ENCODE data around the gene DHX40.
"Not testable (repeated sequence)": the region's sequence is repeated elsewhere in the genome, so short reads cannot be mapped to it uniquely, and the experiment has no call there.

The DHX40 gene

GRCh38 chr17:59565959-59566324 lies 532 bp downstream of the DHX40 start:
- peak; percentile 88 for DNase-seq

DNA sequence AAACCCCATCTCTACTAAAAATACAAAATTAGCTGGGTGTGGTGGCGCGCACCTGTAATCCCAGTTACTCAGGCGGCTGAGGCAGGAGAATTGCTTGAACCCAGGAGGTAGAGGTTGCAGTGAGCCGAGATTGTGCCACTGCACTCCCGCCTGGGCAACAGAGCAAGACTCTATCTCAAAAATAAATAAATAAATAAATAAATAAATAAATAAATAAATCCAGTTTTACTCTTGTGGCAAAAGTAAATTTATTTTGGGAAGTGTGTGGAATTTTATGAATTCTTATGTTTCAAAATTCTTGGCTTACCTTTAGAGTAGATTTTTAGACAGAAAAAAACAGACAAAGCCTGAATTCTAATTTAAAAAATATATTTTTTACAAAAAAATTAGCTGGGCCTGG lies 3.7 kb downstream of the DHX40 start:
- not testable (repeated sequence) for DNase-seq

- no peak for DNase-seq
These were observed 7.0 kb downstream of the DHX40 start for GRCh38 chr17:59572301-59572924.

GRCh38 chr17:59584168-59584567 lies 18.8 kb downstream of the DHX40 start:
- not testable (repeated sequence) for DNase-seq

DNA sequence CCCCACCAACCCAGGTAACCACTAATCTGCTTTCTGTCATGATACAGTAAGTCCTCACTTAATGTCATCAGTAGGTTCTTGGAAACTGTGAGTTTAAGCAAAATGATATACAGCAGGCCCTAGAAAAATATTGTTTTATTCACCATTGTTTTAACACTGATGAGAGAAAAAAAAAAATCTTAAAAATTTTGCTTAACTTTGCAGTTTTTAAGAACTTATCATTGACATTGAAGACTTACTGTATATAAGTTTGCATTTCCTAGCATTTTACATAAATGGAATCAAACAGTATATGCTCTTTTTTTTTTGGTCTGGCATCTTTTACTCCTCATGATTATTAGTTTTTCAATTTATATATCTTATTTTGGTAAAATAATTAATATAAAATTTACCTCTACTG lies 34.8 kb downstream of the DHX40 start:
- DNase-seq, result no peak

DNA sequence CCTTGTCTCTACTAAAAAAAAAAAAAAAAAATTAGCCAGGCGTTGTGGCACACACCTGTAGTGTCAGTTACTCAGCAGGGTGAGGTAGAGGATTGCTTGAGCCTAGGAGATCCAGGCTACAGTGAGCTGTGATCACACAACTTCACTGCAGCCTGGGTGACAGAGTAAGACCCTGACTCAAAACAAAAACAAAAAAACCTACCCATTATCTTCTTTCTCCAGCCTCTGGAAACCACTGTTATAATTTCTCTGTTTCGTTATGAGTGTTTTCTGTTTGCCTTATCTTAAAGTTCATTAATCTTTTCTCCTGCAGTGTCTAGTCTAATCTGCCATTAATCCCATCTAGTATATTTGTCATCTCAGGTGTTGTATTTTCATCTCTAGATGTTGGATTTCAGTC lies 35.7 kb downstream of the DHX40 start:
- no peak for DNase-seq

DNA sequence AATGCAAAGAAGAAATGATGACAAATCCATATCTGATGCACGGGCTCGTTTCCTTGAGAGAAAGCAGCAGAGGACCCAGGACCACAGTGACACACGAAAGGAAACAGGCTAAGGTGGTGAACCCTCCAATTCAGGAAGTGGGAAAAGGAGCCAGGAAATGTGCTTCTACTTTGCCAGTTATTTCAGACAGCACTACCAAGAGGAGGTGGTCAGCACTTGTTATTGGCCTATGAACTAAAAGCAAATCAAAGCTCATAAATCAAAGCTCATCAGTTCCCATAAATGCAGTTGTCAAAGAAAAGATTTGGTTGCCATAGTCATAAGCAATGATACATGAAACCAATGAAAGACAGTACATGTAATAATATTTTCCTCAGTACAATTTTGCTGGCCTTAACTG lies 41.7 kb downstream of the DHX40 start:
- no peak for DNase-seq

- DNase-seq, result no peak
These were observed 42.5 kb downstream of the DHX40 start for GRCh38 chr17:59607817-59608403.

DNA sequence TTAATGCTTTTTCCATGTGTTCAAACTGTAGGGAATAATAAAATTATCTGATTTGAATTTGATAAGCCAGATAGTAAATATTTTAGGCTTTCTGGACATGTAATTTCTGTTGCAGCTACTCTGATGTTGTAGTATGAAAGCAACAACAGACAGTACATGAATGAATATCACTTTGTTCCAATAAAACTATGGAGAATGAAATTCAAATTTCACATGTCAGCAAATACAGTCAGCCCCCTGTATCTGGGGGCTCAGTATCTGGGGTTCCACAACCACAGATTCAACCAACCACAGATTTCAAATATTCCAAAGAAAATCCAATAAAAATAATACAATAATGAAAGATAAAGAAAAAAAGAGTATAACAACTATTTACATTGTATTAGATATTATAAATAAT lies 46.1 kb downstream of the DHX40 start:
- DNase-seq, result no peak

DNA sequence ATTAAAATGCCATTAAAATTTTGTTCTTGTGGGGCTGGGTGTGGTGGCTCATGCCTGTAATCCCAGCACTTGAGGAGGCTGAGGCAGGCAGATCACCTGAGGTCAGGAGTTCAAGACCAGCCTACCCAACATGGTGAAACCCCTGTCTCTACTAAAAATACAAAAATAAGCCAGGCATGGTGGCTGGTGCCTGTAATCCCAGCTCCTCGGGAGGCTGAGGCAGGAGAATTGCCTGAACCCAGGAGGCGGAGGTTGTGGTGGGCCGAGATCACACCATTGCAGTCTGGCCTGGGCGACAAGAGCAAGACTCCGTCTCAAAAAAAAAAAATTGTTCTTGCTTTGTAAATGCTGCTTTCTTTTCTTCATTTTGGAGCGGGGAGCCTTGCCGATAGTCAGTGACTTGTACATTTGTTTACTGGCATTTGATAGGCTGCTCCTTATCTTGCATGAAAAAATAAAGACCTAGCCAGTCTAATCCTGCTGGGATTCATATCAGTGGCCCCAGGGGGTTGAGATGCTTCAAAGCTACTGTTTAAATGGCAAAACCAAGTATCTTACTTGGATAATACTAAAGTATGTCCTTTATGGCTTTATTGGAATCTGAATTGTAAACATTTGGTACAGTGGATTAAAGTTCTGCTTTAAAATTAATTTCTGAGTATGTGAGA lies 51.0 kb downstream of the DHX40 start:
- no peak for DNase-seq

DNA sequence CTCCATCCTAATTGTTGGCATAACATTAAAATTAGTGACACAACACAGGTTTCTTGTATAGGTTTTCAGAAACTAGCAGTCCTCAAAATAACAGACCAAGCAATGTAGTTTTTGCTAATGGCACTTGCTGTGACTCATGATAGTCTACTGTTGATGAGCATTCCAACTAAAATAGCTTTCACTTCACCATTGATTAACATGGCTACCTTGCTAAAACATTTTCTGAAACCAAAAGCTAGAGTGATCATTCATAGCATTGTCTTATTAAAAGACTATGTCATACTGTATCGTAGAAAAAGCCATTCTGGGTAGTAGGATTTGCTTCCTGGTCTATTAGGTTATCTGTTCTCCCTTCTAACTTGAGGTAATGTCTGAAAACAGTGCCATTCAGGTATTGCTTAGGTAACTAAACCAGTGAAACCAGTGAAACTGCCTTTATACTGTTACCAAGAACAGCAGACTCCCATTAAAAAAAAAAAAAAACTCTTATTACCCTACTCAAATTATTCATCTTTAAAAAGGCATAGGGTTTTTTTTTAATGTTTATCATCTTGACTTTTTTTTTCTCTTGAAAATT lies 51.8 kb downstream of the DHX40 start:
- no peak for DNase-seq

- no peak for DNase-seq
These were observed 53.6 kb downstream of the DHX40 start for GRCh38 chr17:59619035-59619297.

GRCh38 chr17:59619298-59620063 lies 54.1 kb downstream of the DHX40 start, which contains the start of gene CLTC:
TSS of gene CLTC (plus strand) at chr17:59619895. CDS start at chr17:59620132, 237 bp downstream.
- peak; percentile 99 for DNase-seq

- no peak for DNase-seq
These were observed 54.6 kb downstream of the DHX40 start for GRCh38 chr17:59620064-59620359.

- DNase-seq, result peak; percentile 46
These were observed 55.3 kb downstream of the DHX40 start for GRCh38 chr17:59620518-59621259.

GRCh38 chr17:59621771-59622170 lies 56.4 kb downstream of the DHX40 start:
- DNase-seq, result no peak

DNA sequence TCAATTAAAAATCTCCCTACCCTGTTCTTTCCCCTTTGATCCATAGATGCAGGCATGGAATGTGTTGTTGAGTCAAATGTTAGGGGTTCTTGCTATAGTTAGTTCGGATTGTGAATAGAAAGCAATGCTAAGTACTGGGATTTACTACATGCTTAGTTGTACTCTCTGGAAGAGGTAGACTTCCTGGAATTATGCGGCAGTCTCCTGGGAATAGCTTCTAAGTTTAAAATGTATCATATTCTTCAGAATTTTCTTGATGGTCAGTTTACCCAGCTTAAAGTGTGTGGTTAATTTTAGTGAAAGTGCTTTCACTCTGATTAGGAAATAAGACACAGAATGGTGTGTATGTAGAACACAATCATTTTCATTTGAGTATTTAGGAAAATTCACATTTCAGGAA lies 57.7 kb downstream of the DHX40 start:
- no peak for DNase-seq

DNA sequence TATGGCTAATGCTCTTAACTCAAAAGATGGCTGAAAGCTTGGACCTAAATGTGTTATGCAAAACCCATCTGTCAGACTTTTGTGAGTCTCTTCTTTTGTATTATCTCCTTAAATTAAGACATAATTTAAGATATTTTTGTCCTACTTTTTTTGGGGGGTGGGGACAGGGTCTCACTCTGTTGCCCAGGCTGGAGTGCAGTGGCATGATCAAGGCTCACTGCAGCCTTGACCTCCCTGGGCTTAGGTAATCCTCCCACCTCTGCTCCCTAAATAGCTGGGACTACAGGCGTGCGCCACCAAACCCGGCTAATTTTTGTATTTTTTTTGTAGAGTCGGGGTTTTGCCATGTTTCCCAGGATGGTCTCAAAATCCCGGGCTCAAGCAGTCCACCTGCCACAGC lies 61.3 kb downstream of the DHX40 start:
- no peak for DNase-seq

DNA sequence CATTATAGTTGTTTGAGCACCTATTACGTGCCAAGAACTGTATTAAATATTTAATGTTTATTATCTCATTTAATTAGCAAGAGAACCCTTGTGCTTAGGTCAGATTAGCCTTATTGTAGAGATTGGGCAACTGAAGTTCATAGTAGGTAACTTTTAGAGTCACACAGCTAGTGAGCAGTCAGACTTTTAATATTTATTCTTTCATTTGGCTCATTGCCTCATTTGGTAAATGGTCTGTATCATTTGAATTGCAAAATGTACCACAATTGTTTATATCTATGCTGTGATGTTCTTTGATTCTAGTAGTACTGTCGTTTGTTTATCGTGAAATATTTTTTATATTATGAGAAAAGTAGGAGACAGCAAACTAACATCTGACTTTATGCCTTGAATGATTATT lies 61.9 kb downstream of the DHX40 start:
- no peak for DNase-seq

DNA sequence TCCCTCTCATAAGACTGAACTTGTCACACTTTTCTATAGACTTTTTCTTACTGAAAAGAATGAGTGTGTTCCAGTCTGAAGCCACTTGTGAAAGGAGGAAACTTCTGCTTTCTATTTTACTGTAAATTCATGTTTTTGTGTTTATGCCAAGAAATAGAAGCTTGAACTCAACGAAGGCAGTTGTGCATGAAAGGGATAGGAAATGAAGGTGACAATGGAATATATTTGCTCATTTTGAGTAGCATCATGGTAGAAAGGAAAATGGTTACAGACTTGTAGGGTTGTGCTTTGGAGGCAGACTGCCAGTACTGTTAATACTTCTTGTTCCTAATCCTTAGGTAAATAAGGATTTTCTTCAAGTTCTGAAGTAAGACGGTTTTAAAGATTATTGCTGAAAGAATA lies 62.4 kb downstream of the DHX40 start:
- no peak for DNase-seq

- no peak for DNase-seq
These were observed 63.8 kb downstream of the DHX40 start for GRCh38 chr17:59629174-59629573.

DNA sequence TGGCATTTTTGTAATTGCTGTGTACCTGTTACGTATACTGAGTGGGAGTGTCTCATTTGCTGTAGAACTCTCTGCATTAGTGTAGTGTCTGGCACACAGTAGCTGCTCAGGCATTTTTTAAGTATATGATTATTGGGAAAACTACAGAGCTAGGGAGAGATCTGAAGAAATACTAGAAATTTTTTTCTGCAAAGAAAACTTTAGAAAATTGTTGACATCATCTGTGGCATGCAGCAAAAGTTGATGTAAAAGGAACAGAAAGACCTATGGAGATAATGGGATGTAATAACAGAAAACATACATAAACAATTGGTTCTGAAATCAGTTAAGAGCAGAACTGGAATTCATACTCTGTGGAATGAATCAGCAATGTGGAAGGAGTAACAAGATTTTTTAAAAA lies 65.9 kb downstream of the DHX40 start:
- no peak for DNase-seq

GRCh38 chr17:59632398-59632797 lies 67.0 kb downstream of the DHX40 start:
- DNase-seq, result no peak
